Astrocyte of the cerebellum (primary cell): ENCODE measurements around the gene RNF26.

ENCODE experiments used
- DNase-seq: peaks from one replicate; pipeline ENCODE4 v3.0.0-alpha.2; 2011; ENCODE audit warnings: low read depth
- H3K4me3 ChIP-seq: 2 replicates; pipeline ENCODE4 v1.5.1; 2011; ENCODE audit warnings: mild to moderate bottlenecking, low read depth, low read length, moderate library complexity
- in situ Hi-C: cut with HindIII; loops from 2 replicates; pipeline ENCODE4 v1.10.0; 2017; ENCODE audit warnings: low sequenced_read_pairs
- TF ChIP-seq, protein P1 (sequence below): IDR thresholded peaks from 2 replicates; pipeline ENCODE4 v1.5.1; 2012; ENCODE audit warnings: low read length, low read depth, moderate library complexity, mild to moderate bottlenecking; ENCODE audit errors: missing control alignments

RNF26 gene

DNA sequence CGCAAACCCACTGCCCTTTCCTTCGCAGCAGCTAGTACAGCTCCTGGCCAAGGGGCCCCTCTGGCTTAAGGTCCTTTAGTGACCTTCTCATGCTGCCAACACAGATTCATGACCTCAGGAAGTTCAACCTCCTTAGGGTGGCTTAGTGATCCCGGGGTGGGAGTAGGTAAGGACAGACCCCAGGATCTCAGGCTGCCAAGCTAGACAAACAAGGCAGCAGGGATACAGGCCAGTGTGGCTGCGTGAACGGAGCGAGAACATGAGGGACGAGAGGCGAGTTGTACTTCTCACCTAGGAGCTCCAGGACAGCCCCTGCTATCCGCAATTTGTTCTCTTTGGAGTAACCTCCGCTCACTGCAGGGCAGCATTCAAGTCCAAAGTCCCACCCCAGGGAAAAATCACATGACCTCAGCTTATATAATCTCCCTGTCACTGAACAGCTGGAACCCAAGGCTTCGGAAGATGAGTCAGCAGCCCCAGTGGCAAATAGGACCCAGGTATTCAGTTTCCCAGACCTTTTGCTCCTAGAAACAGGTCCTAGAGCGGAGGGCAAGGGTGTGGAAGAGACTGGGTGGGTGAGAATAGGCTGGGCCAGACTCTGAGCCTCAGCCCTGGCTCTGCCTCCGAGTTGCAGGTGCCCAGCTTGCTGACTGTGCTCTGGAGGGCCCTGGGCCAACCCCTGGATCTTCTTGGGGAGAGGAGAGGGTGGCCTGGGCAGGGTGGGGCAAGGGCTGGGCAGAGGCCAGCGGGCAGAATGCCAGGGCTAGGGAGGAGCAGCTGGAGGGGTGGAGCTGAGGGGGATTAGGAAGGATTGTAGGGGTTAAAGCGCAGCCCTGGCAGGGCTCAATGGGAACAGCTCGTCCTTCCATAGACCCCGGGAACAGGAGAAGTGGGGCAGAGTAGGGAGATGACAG lies 34.1 kb downstream of the RNF26 start:
- DNase-seq = no peak
- TF ChIP-seq, protein P1, sequence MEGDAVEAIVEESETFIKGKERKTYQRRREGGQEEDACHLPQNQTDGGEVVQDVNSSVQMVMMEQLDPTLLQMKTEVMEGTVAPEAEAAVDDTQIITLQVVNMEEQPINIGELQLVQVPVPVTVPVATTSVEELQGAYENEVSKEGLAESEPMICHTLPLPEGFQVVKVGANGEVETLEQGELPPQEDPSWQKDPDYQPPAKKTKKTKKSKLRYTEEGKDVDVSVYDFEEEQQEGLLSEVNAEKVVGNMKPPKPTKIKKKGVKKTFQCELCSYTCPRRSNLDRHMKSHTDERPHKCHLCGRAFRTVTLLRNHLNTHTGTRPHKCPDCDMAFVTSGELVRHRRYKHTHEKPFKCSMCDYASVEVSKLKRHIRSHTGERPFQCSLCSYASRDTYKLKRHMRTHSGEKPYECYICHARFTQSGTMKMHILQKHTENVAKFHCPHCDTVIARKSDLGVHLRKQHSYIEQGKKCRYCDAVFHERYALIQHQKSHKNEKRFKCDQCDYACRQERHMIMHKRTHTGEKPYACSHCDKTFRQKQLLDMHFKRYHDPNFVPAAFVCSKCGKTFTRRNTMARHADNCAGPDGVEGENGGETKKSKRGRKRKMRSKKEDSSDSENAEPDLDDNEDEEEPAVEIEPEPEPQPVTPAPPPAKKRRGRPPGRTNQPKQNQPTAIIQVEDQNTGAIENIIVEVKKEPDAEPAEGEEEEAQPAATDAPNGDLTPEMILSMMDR = no peak
- H3K4me3 ChIP-seq = no peak overlapping the region
- in situ Hi-C loops = loop anchor here (25.0 kb wide), 1 partner anchor 344 kb away; no protein-coding TSS in a partner anchor

DNA sequence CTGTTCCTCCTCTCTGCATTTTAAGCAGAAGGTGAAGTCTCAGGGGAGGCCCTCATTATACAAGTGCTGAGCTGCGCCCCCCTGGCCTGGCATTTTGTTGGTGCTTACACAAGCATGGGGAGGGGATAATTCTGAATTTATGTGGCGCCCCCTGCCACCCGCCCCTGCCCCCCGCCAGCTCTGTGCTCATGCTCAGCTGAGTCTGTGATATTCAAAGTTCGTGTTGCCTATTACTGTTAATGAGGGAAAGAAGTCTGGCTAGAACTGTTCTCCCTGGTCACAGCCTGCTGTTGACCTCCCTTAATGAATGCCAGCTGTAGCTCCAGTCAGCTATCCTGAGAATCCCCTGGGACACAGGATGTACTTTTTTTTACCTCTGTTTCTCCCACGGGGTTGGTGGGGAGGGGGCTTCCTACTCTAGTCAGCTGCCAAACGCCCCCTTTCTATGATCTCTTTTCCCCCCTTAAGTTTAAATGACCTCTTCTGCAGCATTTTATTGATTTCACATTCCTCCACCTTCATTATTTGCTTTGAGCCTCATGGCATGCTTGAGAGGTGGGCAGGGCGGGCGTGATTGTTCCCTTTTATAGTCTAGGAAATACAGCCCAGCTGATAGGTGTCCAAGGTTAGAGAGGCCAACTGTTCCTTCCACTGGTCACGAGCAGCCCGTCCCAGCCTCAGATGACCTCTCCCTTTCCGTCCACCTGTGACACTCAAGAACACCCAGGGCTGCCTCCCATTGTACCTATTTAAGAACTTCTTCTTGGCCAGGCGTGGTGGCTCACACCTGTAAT lies 35.0 kb downstream of the RNF26 start:
- in situ Hi-C loops = loop anchor here (25.0 kb wide), 1 partner anchor 343 kb away; no protein-coding TSS in a partner anchor
- TF ChIP-seq, protein P1 = no peak
- no peak for DNase-seq
- H3K4me3 ChIP-seq = no peak overlapping the region

DNA sequence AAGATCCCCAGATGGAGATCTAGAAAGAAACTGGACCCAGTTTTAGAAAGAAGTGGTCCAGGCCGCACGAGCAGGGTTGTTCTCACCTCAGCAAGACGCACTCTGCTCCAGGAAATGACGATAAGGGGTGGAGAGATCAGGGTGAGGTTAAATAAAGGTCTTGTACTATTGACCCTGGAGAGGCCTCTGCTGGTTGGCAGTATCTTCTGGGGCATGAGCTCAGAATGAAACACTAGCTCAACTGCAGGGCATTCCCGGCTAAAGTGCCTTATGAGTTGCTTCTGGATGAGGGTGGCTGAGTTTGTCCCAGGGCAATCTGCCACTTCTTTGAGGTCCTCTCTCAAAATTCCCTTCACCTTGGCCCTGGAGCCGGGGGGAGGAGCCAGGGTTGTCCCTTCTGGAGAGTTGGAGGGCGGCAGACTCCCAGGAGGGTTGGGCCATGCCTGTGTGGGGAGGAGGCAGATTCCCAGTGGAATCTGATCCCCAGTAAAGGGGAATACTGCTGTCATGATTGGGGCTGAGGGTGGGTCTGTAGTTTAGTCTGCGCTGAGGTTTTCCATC lies 36.2 kb downstream of the RNF26 start:
- no peak overlapping the region for H3K4me3 ChIP-seq
- in situ Hi-C loops = loop anchor here (10.0 to 25.0 kb wide), 3 partner anchors 54 to 342 kb away; partner anchors contain the start of gene THY1
- TF ChIP-seq, protein P1 = no peak
- DNase-seq = no peak

DNA sequence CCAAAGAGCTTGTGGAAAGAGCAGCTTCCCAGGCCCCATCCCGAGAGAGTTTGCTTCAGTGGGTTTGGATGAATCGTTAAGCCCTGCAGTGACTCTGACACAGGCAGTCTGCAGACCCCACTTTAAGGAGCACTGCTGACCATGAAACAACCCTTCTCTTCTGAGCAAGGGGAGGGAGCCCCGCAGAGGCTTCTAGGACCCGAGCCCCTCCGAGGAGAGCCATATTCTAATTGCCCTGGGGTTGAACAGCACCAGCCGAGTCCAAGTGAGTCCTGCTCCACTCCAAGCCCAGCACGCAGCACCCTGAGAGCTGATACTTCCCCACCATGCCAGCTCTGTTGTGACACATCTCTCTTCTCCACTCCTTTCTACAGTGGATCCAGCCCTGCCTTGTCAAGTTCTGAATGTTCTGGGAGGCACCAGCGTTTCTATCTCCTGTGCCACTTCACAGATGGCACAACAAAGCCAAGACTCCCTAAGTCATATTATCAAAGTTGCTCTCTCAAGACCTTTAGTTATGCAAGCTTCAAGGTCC lies 36.8 kb downstream of the RNF26 start:
- no peak for DNase-seq
- TF ChIP-seq, protein P1 = no peak

DNA sequence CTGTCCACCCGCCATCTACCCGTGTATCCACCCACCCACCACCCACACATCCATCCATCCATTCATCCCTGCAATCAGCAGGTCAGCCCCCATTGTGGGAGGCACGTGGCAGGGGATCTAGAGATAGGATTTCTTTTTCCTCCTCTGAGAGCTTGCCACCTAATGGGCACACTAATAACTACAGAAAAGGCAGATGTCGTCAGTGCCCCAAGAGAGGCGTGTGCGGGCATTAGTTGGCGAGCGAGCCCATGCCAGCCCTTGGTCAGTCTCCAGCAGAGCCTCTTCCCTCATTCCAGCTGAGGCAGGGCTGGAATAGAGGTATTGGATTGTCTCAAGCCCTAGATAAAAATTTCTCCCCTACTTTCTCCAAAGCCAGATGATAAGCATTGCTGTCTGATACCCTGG lies 37.5 kb downstream of the RNF26 start:
- in situ Hi-C loops = loop anchor here (10.0 to 25.0 kb wide), 3 partner anchors 53 to 341 kb away; partner anchors contain the start of gene THY1
- H3K4me3 ChIP-seq = no peak overlapping the region
- DNase-seq = no peak
- TF ChIP-seq, protein P1 = no peak

More for the DNA sequence above, 36.8 kb downstream of the RNF26 start:
- in situ Hi-C loops = loop anchor here (10.0 to 25.0 kb wide), 3 partner anchors 54 to 341 kb away; partner anchors contain the start of gene THY1
- H3K4me3 ChIP-seq = no peak overlapping the region
